Measurements from ENCODE around the gene ADGRG1.
"Not testable (repeated sequence)": the region's sequence is repeated elsewhere in the genome, so short reads cannot be mapped to it uniquely, and the experiment has no call there.

The ADGRG1 gene

GRCh38 chr16:57709663-57710062 lies 81.2 kb downstream of the ADGRG1 start:
- no peak overlapping the region for H3K4me3 ChIP-seq (ENCODE audit: low read depth, low read length)
- no peaks in the 10 kb centered on the region; the same call in 1 of the 2 replicates for H3K4me1 ChIP-seq
- TF ChIP-seq CTCF (IDR thresholded peaks at IDR 0.05; ENCODE audit: low read depth, low read length), result no peak
- H3K36me3 ChIP-seq, result no peaks in the 10 kb centered on the region
- no peaks in the 10 kb centered on the region for H3K9me3 ChIP-seq
- DNase-seq, result no peak
- H3K27me3 ChIP-seq, result no peaks in the 10 kb centered on the region

- DNase-seq, result no peak
- no peaks in the 10 kb centered on the region for H3K27me3 ChIP-seq
- no peak overlapping the region for H3K4me3 ChIP-seq (ENCODE audit: low read depth, low read length)
- no peaks in the 10 kb centered on the region for H3K36me3 ChIP-seq
- no peaks in the 10 kb centered on the region for H3K9me3 ChIP-seq
- TF ChIP-seq CTCF (IDR thresholded peaks at IDR 0.05; ENCODE audit: low read depth, low read length), result no peak
- no peaks in the 10 kb centered on the region; the same call in 1 of the 2 replicates for H3K4me1 ChIP-seq
Observed at GRCh38 chr16:57711346-57711745, 82.9 kb downstream of the ADGRG1 start.

GRCh38 chr16:57711993-57712392 lies 83.6 kb downstream of the ADGRG1 start:
- H3K27me3 ChIP-seq, result no peaks in the 10 kb centered on the region
- no peak for TF ChIP-seq CTCF (IDR thresholded peaks at IDR 0.05; ENCODE audit: low read depth, low read length)
- H3K9me3 ChIP-seq, result no peaks in the 10 kb centered on the region
- no peaks in the 10 kb centered on the region; the same call in 1 of the 2 replicates for H3K4me1 ChIP-seq
- DNase-seq, result no peak
- no peak overlapping the region for H3K4me3 ChIP-seq (ENCODE audit: low read depth, low read length)
- no peaks in the 10 kb centered on the region for H3K36me3 ChIP-seq

- not testable (repeated sequence) for H3K9me3 ChIP-seq; H3K36me3 ChIP-seq; H3K27me3 ChIP-seq; DNase-seq; H3K4me1 ChIP-seq; H3K4me3 ChIP-seq (ENCODE audit: low read depth, low read length)
Observed at GRCh38 chr16:57712569-57712968, 84.1 kb downstream of the ADGRG1 start.

GRCh38 chr16:57713596-57713995 lies 85.2 kb downstream of the ADGRG1 start:
- no peak for DNase-seq
- H3K9me3 ChIP-seq, result no peaks in the 10 kb centered on the region
- no peaks in the 10 kb centered on the region for H3K36me3 ChIP-seq
- H3K4me3 ChIP-seq (ENCODE audit: low read depth, low read length), result no peak overlapping the region
- no peaks in the 10 kb centered on the region for H3K27me3 ChIP-seq
- H3K4me1 ChIP-seq, result no peaks in the 10 kb centered on the region; the same call in 1 of the 2 replicates
- no peak for TF ChIP-seq CTCF (IDR thresholded peaks at IDR 0.05; ENCODE audit: low read depth, low read length)

GRCh38 chr16:57714047-57714446 lies 85.6 kb downstream of the ADGRG1 start:
- Histone ChIP-seq H3K4me3 (ENCODE audit: low read depth, low read length) (no peak overlapping the region), H3K36me3 (no peaks in the 10 kb centered on the region), H3K9me3 (no peaks in the 10 kb centered on the region), H3K4me1 (no peaks in the 10 kb centered on the region; the same call in 1 of the 2 replicates), H3K27me3 (no peaks in the 10 kb centered on the region)
- TF ChIP-seq CTCF (IDR thresholded peaks at IDR 0.05; ENCODE audit: low read depth, low read length), result no peak
- no peak for DNase-seq
